Activated CD4-positive, alpha-beta T cell treated with anti-CD3 and anti-CD28 coated beads, Interleukin-2, amount 10 ng/mL, durations not matched to agents 24 days and 14 days (primary cell): ENCODE measurements around the gene ARSD. TPM values are rescaled to one million over a fixed set of nuclear protein-coding genes. Genes with fewer than 3 reads are reported as not detected.

Experiments
- DNase-seq: peaks from one replicate; pipeline ENCODE4 v3.0.0; 2022
- H3K27ac Mint-ChIP-seq: one replicate; pipeline ENCODE4 v1.8.0; 2022; ENCODE audit warnings: mild to moderate bottlenecking, mixed read lengths
- H3K27me3 Mint-ChIP-seq: one replicate; pipeline ENCODE4 v1.8.0; 2022; ENCODE audit warnings: mixed read lengths
- H3K36me3 Mint-ChIP-seq: one replicate; pipeline ENCODE4 v1.8.0; 2022; ENCODE audit warnings: low read depth, mild to moderate bottlenecking, mixed read lengths
- H3K4me1 Mint-ChIP-seq: one replicate; pipeline ENCODE4 v1.8.0; 2021; ENCODE audit warnings: mixed read lengths
- H3K4me3 Mint-ChIP-seq: one replicate; pipeline ENCODE4 v1.8.0; 2022; ENCODE audit warnings: mild to moderate bottlenecking, moderate library complexity, mixed read lengths
- H3K9me3 Mint-ChIP-seq: one replicate; pipeline ENCODE4 v1.8.0; 2021; ENCODE audit warnings: mixed read lengths
- intact Hi-C: fragments of 100-400 bp; cut with micrococcal nuclease; formaldehyde crosslinking; loops from one replicate; pipeline ENCODE4 v1.15.1; 2023
- total RNA-seq: library from RNA; stranded (reverse); gene quantifications from 2 replicates; pipeline ENCODE4 v1.2.3, GENCODE V29; 2022

ARSD gene
- total RNA-seq, 1 donor from 2014 or later, result 1.2 TPM

- Mint-ChIP-seq H3K4me3 (no peak overlapping the region), H3K27ac (no peak overlapping the region), H3K4me1 (no peaks in the 10 kb centered on the region), H3K36me3 (no peaks in the 10 kb centered on the region), H3K27me3 (peaks cover 3% of the 10 kb centered on the region), H3K9me3 (no peaks in the 10 kb centered on the region)
- no peak for DNase-seq
- intact Hi-C loops, result no loop called here
Observed at GRCh38 chrX:2871831-2872230, 57.3 kb downstream of the ARSD start.

- no peaks in the 10 kb centered on the region for H3K9me3 Mint-ChIP-seq
- H3K36me3 Mint-ChIP-seq, result no peaks in the 10 kb centered on the region
- DNase-seq, result no peak
- no peaks in the 10 kb centered on the region for H3K4me1 Mint-ChIP-seq
- H3K4me3 Mint-ChIP-seq, result no peak overlapping the region
- no peak overlapping the region for H3K27ac Mint-ChIP-seq
- H3K27me3 Mint-ChIP-seq, result peaks cover 3% of the 10 kb centered on the region
- intact Hi-C loops, result no loop called here
Observed at GRCh38 chrX:2870650-2871049, 58.5 kb downstream of the ARSD start.

GRCh38 chrX:2867206-2867605 lies 61.9 kb downstream of the ARSD start:
- H3K4me1 Mint-ChIP-seq, result no peaks in the 10 kb centered on the region
- H3K36me3 Mint-ChIP-seq, result no peaks in the 10 kb centered on the region
- no peaks in the 10 kb centered on the region for H3K9me3 Mint-ChIP-seq
- no peak for DNase-seq
- no peak overlapping the region for H3K4me3 Mint-ChIP-seq
- no peaks in the 10 kb centered on the region for H3K27me3 Mint-ChIP-seq
- intact Hi-C loops, result no loop called here
- no peak overlapping the region for H3K27ac Mint-ChIP-seq

- H3K27ac Mint-ChIP-seq, result no peak overlapping the region
- intact Hi-C loops, result no loop called here
- no peak overlapping the region for H3K4me3 Mint-ChIP-seq
- H3K27me3 Mint-ChIP-seq, result no peaks in the 10 kb centered on the region
- no peaks in the 10 kb centered on the region for H3K36me3 Mint-ChIP-seq
- no peak for DNase-seq
- H3K4me1 Mint-ChIP-seq, result no peaks in the 10 kb centered on the region
- no peaks in the 10 kb centered on the region for H3K9me3 Mint-ChIP-seq
Observed at GRCh38 chrX:2863646-2864045, 65.5 kb downstream of the ARSD start.

GRCh38 chrX:2862404-2862803 lies 66.7 kb downstream of the ARSD start:
- H3K4me1 Mint-ChIP-seq, result no peaks in the 10 kb centered on the region
- no peak overlapping the region for H3K27ac Mint-ChIP-seq
- H3K9me3 Mint-ChIP-seq, result no peaks in the 10 kb centered on the region
- no peak overlapping the region for H3K4me3 Mint-ChIP-seq
- no peak for DNase-seq
- intact Hi-C loops, result no loop called here
- no peaks in the 10 kb centered on the region for H3K27me3 Mint-ChIP-seq
- no peaks in the 10 kb centered on the region for H3K36me3 Mint-ChIP-seq

- no peak overlapping the region for H3K27ac Mint-ChIP-seq
- H3K27me3 Mint-ChIP-seq, result no peaks in the 10 kb centered on the region
- H3K4me3 Mint-ChIP-seq, result no peak overlapping the region
- intact Hi-C loops, result no loop called here
- no peak for DNase-seq
- H3K36me3 Mint-ChIP-seq, result no peaks in the 10 kb centered on the region
- no peaks in the 10 kb centered on the region for H3K9me3 Mint-ChIP-seq
- H3K4me1 Mint-ChIP-seq, result no peaks in the 10 kb centered on the region
Observed at GRCh38 chrX:2859197-2859797, 69.8 kb downstream of the ARSD start.

GRCh38 chrX:2857566-2857965 lies 71.6 kb downstream of the ARSD start:
- Mint-ChIP-seq H3K9me3 (no peaks in the 10 kb centered on the region), H3K4me3 (no peak overlapping the region), H3K27ac (no peak overlapping the region), H3K4me1 (no peaks in the 10 kb centered on the region), H3K27me3 (no peaks in the 10 kb centered on the region), H3K36me3 (no peaks in the 10 kb centered on the region)
- DNase-seq, result no peak
- intact Hi-C loops, result no loop called here

GRCh38 chrX:2855761-2856160 lies 73.4 kb downstream of the ARSD start:
- intact Hi-C loops, result no loop called here
- Mint-ChIP-seq H3K9me3 (no peaks in the 10 kb centered on the region), H3K27ac (no peak overlapping the region), H3K4me1 (no peaks in the 10 kb centered on the region), H3K27me3 (no peaks in the 10 kb centered on the region), H3K36me3 (no peaks in the 10 kb centered on the region), H3K4me3 (no peak overlapping the region)
- no peak for DNase-seq

- DNase-seq, result no peak
- Mint-ChIP-seq H3K36me3 (no peaks in the 10 kb centered on the region), H3K4me3 (no peak overlapping the region), H3K27ac (no peak overlapping the region), H3K9me3 (no peaks in the 10 kb centered on the region), H3K27me3 (no peaks in the 10 kb centered on the region), H3K4me1 (no peaks in the 10 kb centered on the region)
- intact Hi-C loops, result no loop called here
Observed at GRCh38 chrX:2854918-2855317, 74.2 kb downstream of the ARSD start.

Other genes starting within 250 kb of the ARSD start
- 361 and 371 TPM in 2 replicates for gene CD99, start 238.0 kb downstream of the ARSD start, total RNA-seq
- not detected in 2 replicates for gene XG, start 177.3 kb downstream of the ARSD start, total RNA-seq
- not detected in 2 replicates for gene GYG2, start 100.4 kb downstream of the ARSD start, total RNA-seq
- gene ARSH, start 77.2 kb upstream of the ARSD start, total RNA-seq, result not detected in 2 replicates
- not detected in 2 replicates for gene ARSF, start 112.1 kb upstream of the ARSD start, total RNA-seq